ENCODE results near the gene NR2C2.

GRCh38 chr3:14941871-14942270 lies 5.5 kb upstream of the NR2C2 start:
- no peak for TF ChIP-seq CTCF (conservative IDR thresholded peaks at IDR 0.05)
- TF ChIP-seq ZFX (IDR thresholded peaks at IDR 0.05), result no peak
